ENCODE measurements around the gene CCDC106. TPM values are rescaled to one million over a fixed set of nuclear protein-coding genes. Genes with fewer than 3 reads are reported as not detected.

Gene CCDC106
- polyA plus RNA-seq, 1 donor: 19.3 TPM

GRCh38 chr19:55668603-55669348, 20.8 kb downstream of the CCDC106 start:
- no peak for DNase-seq

- no peak for DNase-seq
These were observed 21.6 kb downstream of the CCDC106 start for GRCh38 chr19:55669418-55670279.

- DNase-seq: no peak
These were observed 22.5 kb downstream of the CCDC106 start for GRCh38 chr19:55670280-55671053.

- no peak for DNase-seq
These were observed 23.0 kb downstream of the CCDC106 start for GRCh38 chr19:55671054-55671378.

- no peak for DNase-seq
These were observed 24.4 kb downstream of the CCDC106 start for GRCh38 chr19:55672418-55672817.

- no peak for DNase-seq
These were observed 25.5 kb downstream of the CCDC106 start for GRCh38 chr19:55673465-55673864.

- DNase-seq: no peak
These were observed 25.9 kb downstream of the CCDC106 start for GRCh38 chr19:55673889-55674288.

- DNase-seq: no peak
These were observed 26.4 kb downstream of the CCDC106 start for GRCh38 chr19:55674459-55674840.

GRCh38 chr19:55674841-55675660, 27.0 kb downstream of the CCDC106 start, which contains the start of gene EPN1:
Gene EPN1 (plus strand): TSS chr19:55675226. CDS start chr19:55678628, 3,402 bp downstream.
- DNase-seq: peak; percentile 94

GRCh38 chr19:55675661-55676354, 27.8 kb downstream of the CCDC106 start:
- no peak for DNase-seq

GRCh38 chr19:55676383-55676782, 28.4 kb downstream of the CCDC106 start:
- no peak for DNase-seq

GRCh38 chr19:55676889-55677505, 29.0 kb downstream of the CCDC106 start:
- no peak for DNase-seq

GRCh38 chr19:55677572-55678028, 29.6 kb downstream of the CCDC106 start:
- no peak for DNase-seq

- DNase-seq: no peak
These were observed 30.2 kb downstream of the CCDC106 start for GRCh38 chr19:55678121-55678671.

- DNase-seq: no peak
These were observed 31.6 kb downstream of the CCDC106 start for GRCh38 chr19:55679343-55680257.

- no peak for DNase-seq
These were observed 32.5 kb downstream of the CCDC106 start for GRCh38 chr19:55680339-55681130.

GRCh38 chr19:55681131-55682092, 33.4 kb downstream of the CCDC106 start:
- no peak for DNase-seq

All from left kidney (tissue), 2 donors.